ENCODE measurements around the gene SPTBN1.
A peak's percentile ranks its signal among the peaks of the same experiment; 100 is the strongest.

SPTBN1 gene

GRCh38 chr2:54424555-54425163 lies 31.5 kb upstream of the SPTBN1 start:
- no peak for TF ChIP-seq CTCF (conservative IDR thresholded peaks at IDR 0.05; ENCODE audit: low read length)
- H3K4me3 ChIP-seq (ENCODE audit: low read length): no peak overlapping the region
- no peak for DNase-seq (ENCODE audit: low read depth)

- peak; percentile 35 for DNase-seq (ENCODE audit: low read depth)
- TF ChIP-seq CTCF (conservative IDR thresholded peaks at IDR 0.05; ENCODE audit: low read length): no peak
- no peak overlapping the region for H3K4me3 ChIP-seq (ENCODE audit: low read length)
Measured at GRCh38 chr2:54428108-54428831, 27.9 kb upstream of the SPTBN1 start.

- DNase-seq (ENCODE audit: low read depth): peak; percentile 81
- H3K4me3 ChIP-seq (ENCODE audit: low read length): no peak overlapping the region
- TF ChIP-seq CTCF (conservative IDR thresholded peaks at IDR 0.05; ENCODE audit: low read length): no peak
Measured at GRCh38 chr2:54429054-54429453, 27.1 kb upstream of the SPTBN1 start.

- TF ChIP-seq CTCF (conservative IDR thresholded peaks at IDR 0.05; ENCODE audit: low read length): no peak
- DNase-seq (ENCODE audit: low read depth): no peak
- no peak overlapping the region for H3K4me3 ChIP-seq (ENCODE audit: low read length)
Measured at GRCh38 chr2:54429811-54430551, 26.1 kb upstream of the SPTBN1 start.

DNA sequence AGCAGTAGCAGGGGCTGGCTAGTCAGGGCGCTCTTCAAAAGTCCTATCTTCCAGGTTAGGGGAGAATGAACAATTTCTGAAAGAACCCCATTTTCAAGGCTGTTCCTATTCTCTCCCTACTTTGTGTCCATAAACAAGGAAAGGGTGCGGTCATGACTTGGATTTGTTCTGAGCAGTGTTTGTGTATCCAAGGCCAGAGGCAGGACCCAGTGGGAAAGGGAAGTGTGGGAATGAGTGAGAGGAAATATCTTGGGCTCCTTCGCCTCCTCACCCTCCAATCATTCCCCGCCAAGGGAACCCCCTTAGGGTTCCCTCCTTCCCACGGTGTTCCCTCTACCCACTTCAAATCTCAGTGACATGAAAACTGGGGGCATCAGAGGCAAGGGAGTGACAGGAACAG lies 25.5 kb upstream of the SPTBN1 start:
- no peak for TF ChIP-seq CTCF (conservative IDR thresholded peaks at IDR 0.05; ENCODE audit: low read length)
- no peak for DNase-seq (ENCODE audit: low read depth)
- H3K4me3 ChIP-seq (ENCODE audit: low read length): no peak overlapping the region

DNA sequence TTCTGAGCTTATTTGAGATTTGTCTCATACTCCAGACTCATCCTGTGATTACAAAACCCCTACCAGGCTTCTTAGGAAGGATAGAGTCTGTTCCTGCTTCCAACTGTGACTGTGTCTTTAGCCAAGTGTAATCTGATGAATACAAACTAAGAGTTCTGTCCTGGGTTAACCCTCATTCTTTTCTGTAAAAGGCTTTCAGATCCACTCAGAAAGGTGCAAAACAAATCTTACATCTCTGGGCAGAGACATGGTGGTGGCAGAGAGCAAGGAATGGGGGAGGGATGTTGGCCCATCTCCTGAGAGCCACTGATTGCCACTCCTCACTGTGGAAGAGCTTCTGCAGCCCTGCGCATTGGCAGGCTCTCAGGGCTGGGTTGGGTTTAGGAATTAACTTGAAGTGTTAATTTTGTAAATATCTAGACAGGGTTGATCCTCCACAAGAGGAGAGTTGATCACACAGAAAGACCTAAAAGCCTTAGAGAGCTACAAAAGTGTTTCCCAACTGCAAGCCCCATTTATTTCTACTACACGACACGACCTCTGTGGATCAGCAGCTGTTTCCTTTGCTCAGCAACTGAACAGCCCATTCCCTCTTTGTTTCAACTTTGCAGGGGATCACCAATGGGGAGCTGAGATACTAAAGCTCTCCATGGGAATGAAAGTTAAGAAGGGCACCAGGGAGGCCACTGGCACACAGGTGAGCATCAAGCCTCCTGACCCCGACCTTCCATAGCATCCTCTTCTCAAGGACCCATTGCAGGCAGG lies 23.7 kb upstream of the SPTBN1 start:
- no peak for TF ChIP-seq CTCF (conservative IDR thresholded peaks at IDR 0.05; ENCODE audit: low read length)
- DNase-seq (ENCODE audit: low read depth): peak; percentile 21
- no peak overlapping the region for H3K4me3 ChIP-seq (ENCODE audit: low read length)
